HG03571 (cell line): Measurements from ENCODE around the gene SALL1.

Experiments
- ATAC-seq: cut with Tn5 transposase; IDR thresholded peaks from one replicate; pipeline ENCODE4 v1.9.1; 2021; ENCODE audit not compliant: unreplicated experiment

SALL1 gene

DNA sequence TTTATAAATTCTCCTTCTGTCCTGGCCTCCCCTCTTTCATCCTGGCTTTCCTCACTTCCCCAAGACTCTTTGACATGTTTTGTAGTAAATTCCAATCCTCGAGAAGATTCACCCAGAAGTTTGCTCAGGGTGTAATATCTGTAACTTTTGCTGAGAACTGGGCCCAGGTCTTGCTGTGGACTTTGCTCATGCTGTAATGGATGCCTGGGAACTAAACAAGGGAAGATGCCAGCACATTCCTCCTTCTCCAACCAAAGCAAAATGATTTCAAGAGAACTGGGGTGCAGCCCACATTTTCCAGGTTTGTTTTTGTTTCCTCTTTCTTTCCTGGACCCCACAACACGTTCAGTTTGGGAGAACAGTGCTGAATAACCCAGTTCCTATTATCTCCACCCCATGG, 6.6 kb upstream of the SALL1 start:
- ATAC-seq, result no peak

DNA sequence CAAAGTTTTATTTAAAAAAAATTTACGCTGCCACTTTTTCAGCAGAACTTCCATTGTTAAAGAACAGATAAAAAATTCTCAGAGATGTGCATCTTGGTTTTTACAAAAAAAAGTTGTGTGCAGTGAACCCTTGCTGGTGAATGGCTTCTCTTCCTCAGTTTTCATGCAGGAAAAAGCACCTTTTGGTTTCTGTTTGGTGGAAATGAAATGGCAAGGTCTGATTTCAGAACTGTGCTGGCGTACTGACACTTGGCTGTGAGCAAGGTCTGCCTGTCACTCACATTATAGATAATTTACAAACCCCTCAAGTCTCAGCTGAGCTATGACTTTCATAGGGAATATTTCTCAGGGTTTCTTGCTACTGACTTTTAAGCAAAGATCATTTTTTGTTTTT, 5.7 kb upstream of the SALL1 start:
- no peak for ATAC-seq

DNA sequence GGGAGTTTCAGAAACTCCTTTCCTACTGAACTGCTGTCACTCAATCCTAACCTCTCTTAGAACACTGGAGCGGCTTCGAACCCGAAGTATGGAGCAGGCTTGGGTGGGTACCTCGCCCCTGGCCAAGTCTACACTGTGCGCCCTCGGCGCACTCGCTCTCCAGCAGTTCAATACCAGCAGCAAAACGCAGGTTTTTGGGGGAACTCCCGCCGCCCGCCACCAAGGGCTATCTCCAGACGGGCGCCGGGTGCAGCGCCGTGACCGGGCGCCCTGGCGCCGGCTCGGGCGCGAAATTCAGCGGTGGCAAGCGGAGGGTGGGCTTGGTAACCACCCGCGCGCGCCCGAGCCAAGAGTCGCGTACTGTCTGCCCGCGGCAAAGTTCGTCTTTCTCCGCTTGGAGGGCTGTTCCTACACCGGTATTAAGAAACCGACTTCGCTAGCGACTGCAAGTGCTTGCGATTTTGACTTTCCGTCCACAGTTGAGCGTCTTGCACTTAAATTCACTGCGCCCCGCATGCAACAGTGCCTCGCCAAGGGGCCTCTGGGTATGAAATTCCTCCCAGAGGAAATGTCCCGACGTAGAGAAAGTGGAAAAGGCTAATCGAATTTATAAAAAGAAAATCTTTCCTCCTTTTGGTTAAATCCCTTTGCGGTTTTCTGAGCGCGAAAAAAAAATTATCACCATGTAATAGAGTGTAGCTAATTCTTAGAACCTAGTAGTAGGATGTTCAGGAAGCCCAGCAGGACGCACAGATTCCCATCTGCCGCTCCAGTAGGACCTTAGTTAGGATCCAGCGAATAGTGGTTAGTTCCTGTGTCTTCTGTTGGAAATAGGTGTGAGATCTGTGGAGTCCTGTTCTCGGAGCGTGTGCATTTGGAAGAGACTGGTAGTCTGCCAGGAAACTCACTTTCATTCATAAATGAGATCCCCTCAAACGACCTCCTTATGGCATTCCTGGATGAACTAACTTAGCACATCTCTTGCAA, 5.0 kb upstream of the SALL1 start:
- ATAC-seq, result no peak

DNA sequence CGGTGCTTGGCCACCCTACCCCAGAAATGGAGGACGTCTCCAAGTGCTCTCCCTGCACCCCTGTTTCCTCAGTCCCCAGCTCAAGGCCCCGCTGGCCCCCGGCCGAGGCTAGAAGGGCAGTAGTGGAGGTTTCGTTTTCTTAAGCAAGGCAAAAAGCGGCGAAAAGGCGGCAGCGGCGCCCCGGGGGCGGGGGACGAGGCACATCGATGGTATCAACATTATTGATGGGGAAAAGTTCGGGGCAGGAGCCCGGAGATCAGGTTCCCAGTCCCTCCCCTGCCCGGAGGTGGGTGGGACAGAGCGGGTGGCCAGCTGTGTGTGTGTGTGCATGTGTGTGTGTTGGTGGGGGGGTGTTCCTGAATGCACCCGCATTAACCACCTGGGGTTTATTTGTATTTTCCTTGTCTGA, 4.1 kb upstream of the SALL1 start:
- ATAC-seq, result no peak

DNA sequence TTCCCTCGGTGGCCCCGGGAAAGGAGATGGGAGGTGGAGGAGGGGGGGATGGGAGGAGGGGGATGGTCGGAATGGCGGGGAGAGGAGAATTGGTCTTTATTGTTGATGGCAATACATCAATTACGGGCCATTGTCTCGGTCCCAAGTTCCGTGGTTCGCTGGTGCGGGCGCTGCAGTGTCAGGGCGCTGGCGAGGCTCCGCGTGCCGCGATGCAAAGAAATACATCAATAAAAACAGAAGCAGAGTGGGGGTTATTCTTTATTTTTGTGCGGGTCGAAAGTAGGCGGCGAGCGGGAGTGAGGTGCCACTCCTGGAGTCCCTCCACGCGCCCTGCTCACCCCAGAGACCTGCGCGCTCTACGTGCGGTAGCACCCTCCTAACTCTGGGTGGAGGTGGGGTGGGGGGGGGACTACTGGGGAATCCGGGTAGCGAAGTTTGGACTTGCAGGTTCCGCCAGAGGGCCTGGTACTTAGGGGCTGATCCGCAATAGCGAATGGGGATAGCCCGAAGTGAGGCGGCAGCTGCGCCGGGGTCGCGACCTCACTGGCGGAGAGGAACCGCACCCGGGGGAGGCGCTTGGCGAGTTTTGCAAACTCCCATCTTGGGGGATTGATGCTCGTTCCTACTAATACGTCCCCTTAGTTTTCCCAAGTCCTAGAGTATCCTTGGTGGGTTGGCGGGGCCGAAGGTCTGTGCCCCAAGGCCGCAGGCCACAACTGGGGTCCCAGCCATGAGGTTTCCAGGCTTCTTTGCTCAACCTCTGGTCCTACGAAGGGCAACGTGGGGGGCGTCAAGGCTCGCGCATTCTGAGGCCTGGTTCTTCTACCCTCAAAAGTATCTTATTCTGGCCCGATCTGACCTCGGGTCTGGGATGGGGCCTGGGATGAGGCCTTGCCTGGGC, 3.5 kb upstream of the SALL1 start:
- no peak for ATAC-seq

DNA sequence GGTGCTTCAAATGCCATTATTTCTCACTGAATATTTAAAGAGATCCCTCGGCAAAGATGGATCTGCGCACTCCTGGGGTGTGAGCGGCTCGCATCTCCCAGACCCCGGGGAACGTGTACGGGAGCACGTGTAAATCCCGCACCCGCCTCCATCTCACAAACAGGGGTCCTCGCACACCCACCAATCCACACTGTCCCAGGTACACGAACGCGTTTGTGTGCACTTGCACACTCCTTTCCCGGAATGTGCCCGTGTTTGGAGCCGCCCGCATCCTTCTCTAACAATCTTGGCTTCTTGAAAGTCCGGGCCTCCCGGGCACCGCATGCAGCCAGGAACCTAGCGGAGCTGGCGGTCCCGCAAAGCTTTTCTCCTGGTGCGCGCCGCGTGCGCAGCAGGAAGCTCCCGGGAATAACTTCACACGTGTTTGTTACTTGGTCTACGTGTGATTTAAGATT, 2.5 kb upstream of the SALL1 start:
- no peak for ATAC-seq

DNA sequence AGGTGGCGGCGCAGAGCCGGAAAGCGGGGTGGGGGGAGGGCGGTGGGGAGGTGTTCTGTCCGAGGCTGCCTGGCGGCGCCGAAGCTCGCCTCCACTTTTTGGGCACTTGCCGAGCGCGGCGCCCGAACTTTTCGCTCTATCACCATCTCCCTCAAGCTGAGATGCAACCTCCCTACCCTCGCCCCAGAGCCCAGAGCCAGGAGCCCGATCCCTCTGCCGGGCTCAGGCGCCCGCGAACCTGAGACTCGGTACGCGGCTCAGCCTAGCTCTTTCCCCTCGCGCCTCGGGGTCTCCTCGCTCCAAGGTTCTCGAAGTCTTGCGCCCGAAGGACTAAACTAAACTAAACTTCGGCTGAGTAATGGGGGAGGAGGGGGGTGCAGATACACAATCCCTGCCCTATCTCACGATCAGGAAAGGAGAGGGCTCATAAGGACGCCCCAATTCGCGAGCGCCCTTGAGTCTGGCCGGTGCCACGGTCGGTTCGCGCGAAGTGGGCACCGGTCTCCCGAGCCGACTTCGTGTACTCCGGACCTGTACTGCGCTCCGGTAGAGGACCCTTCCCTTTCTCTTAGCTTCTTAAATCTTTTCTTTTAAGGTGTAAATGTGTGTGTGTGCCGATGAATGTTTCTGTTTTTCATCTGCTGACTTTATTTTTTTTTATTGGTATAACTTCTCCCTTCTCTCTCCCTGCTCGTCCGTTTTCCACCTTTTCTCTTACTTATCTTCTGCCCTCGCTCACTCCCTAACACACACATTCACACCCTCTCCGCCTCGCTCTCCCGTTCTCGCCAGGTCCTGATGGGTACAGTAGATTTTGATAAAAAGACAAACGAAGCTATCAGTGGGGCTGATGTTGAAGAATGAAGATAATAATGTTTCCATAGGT, 1.9 kb upstream of the SALL1 start:
- ATAC-seq, result no peak

DNA sequence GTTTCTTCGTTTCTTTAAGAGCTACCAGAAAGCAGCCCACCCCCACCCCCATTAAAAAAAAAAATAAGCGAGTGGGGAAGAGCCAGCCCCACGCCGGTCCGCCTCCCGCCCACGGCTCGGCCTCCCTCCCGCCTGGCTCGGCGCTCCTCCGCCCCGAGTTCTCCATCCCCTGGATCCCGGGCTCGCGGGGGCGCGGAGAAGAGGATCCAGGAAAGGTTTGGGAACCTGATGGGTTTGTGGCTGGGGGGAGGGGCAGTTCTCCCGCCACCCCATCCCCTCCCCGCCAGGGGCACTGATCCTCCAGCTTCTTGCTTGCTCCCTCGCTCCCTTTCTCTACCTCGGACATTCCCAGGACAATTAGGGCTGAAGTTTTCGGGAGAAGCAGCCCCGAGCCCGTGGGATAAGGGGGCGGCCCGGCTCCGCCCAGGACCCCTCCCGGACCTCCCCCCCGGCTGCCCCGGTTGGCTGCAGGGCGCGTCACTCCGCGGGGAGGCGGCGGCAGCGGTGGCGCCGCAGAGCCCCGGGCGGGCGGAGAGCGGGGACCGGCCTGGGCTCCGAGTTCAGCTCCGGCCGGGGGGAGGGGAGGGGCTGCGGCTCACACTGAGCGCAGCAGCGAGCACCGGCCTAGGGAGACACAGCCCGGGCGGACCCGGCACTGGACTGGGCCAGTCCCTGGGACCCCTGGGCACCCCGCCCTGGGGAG, 1.0 kb upstream of the SALL1 start:
- ATAC-seq, result no peak

DNA sequence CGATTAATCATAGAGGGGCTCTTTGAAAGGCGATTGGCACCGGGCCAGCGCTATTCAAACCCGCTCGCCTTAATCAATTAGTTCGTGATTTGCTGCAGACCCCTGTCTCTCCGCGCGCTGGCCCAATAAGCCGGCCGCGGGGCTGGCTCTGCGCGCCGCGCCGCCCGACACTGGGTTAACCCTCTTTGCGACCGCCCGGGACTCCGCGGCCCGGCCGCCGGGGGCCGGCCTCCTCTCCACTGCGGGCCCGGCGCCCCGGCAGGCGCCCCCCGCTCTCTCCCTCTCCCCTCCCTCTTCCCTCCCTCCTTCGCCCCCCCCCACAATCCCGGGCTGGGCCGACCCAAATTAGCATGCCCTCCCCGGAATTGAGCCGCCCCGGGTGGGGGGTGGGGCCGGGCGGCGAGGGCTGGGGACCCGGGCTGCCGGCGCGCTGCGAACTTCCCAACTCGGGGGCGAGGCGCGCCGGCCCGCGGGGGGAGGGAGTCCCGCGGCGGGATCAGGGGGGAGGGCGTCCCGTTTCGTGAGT, 428 bp upstream of the SALL1 start:
- ATAC-seq, result no peak

DNA sequence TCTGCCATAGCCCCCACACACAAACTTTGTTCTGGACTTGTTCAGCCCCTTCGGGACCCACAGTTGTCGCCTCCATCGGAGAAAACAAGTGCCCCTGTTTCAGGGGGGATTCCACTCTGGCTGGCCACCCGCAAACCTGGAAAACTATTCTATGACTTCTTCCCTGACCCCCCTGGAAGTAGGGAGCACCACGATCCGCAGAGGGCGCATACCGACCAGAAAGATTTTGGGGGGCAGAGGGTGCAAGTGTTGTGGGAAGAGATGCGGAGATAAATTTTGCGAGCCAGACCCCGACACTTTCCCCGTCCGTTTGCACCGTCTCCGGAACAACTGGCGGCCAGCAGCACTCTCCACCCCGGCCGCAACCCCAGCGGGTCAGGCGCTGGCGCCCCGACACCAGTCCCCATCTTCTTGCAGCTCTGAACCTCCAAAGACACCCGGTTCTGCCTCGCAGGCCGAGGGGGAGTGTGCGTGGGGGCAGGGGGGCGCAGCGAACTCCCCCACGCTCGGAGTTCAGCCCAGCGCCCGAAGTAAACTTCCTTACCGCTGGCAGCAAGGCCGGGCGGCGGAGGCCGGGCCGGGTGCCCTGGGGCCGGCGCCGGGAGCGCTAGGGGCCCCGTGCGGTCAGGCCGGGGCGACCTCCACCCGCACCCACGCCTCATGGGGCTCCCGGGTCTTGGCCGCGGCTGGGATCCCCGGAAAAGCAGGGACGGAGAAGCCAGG, 744 bp downstream of the SALL1 start:
- no peak for ATAC-seq

DNA sequence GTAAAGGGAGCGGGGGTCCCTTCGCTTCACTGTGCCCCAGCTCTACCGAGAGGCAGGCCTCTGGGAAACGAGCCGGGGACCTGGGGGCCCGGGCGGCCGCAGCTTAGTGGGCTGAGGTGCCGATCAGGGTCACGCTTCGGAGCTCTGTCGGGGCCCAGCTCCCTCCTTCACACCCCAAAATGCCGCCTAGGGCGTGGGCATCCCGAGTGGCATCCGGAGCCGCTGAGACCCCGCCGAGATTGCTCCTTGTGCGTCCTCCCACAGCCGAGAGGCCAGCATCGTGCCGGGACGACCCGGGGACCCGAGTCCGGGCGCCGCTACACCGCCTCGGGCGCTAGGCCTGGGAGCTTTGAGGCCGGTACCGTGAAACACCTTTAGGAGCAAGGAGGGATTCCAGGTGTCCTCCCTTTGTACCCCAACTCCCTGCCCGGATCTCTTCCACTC, 1.3 kb downstream of the SALL1 start:
- ATAC-seq, result no peak

DNA sequence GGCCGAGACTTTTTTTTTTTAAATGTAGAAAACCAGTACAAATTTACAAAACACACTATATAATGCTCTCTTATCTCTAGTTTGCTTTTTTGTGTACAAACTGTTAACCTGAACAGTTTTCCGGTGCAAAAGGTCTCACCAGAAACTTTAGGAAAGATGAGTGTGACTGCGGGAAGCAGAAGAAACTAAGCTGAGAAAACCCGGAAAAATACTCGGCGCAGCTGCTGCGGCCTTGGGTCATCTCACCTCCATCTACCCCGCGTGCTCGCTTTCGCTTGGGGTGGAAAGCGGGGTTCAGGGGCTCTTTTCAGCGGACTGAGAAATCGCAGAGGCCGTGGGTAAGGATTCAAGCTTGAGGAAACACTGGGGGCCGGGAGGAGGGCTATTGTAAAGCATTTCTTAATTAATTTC, 1.8 kb downstream of the SALL1 start:
- ATAC-seq, result no peak

DNA sequence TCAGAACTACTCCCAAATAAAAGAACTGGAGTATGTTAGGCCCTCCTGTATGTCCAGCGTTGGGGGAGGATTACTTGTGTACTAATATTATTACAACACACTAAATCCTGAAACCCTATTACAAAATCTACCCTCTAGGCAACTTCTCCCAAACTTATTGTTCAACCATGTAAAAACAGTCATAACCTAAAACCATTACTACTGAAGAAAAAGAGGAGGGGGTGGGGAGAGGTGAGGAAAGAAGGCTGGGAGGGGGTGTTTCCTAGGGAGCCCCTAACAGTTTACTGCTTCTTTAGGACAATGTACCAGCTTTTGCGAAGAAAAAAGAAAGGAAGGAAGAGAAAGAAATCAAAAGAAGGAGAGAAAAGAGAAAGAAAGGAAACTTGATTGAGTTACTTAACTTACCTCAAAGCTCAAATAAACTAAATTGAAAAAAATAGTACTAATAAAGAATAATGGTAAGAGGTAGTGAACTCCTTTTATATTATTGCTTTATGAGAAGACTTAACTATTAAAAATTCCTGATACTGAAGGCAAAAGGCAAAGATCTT, 2.3 kb downstream of the SALL1 start:
- ATAC-seq, result no peak

DNA sequence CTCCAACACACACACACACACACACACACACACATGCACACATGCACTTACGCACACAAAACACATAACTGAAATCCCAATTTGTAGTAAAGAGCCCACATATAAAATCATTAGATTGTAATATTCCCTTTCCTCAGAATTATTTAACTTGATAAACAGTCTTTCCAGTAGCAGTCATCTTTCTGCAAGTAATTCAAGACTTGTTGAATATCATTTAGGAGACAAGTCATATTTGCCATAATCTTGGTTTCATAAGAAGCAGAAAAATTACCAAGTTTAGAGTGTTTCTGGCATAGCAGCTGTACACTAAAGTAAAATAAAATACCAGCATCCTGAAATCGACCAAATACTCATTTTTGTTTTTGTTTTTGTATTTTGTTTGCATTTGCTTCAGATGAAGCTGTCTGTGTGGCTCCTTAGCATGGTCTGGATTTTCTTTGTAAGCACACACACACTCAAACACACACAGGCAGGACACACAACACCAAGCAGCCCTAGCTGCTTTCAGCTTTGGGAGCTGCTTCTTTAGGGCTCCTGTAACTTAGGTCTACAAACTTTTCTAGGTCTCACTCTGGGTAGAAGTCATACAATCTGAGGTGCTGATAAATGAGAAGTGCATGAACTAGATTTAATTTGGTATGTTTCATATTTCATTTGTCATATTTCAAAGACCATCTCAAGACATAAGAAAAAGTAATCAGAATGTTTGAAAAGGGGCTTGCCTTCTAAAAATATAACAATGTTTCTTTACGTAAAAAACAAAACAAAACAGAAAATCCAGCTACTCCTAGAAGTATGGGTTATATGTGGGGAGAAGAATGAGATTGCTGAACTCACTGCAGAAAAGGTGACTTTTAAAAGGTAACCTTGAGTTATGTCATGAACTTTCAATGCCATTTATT, 3.0 kb downstream of the SALL1 start:
- ATAC-seq, result no peak

DNA sequence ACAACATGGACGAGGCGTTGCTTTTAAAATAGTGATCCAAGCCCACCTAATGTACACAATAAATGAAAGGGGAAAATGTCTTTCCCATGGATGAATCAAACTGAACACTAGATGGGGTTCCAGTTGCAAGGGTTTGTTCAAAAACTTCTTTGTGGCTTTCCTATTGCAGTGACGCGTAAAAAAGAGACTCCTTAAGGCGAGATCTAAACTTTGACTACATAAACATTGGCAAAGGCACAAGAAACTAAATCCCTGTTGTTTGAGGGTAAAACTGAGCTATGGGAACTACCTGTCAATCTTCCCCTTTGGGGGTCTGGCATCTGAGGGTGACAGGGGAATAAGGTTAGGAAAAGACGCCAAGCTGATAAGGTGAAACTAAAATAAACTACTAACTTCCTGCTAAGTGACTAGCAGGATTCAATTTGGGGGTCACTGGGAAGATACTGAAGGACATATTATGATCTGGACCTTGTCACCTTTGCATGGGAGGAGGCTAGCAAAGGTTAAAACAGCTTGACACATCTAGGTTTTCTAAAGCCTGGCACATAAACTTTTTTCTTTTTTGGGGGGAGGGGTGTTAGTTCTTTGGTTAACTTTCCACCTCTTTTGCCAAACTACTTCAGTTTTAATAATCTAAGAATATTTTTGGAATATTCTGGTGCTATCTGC, 4.7 kb downstream of the SALL1 start:
- no peak for ATAC-seq

DNA sequence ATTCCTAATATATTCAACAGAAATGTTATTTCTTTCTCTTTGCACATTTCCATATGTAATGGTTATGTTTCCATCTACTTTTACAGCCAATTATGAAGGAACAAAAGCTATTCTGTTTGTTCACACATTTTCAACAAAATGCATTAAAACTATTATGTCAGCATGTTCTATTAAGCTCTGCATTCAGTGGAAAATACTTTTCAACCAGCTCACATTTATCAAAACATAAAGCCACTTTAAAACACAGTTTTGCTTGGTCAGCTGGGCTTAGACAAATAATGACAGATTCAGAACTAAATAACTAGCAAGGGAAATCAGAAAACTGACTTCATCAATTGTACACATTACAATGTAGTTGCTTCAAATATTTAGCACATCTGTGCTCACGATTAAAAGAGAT, 6.9 kb downstream of the SALL1 start:
- no peak for ATAC-seq

DNA sequence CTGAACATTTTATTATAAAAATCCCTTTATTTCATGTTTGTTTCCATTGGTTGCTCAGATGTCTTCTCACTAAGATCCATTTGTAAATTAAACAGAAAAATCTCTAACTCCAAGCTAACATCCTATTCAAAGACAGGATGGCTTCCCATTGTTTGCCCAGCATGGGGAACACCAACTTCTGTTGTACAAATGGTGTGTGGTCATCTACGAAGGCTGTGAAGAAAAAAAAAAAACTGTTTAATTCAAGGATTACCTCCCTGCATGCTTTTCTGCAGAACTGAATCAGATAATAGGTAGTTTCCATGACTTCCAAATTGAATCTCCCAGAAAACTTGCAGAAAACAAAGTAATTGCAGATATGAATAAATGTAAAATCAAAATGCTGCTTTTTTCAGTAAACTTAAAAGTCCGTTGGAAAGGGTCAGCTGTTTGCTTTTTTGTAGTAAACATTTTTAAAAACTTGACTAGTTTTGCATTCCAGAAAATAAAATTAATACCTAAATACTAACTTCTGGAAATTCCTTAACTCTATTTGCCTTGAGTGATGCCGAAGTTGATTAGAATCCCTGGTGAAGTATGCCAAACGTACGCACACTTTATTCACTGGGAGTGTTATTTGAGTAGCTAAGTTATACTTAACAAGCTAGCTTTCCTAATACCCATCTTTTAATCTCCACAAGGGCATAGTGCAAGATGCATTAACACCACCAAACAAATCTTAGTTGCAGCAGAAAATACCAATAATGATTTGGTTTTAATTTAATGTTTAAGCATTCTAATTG, 7.7 kb downstream of the SALL1 start:
- ATAC-seq, result no peak
